ENCODE data around the gene RTKN. TPM values are rescaled to one million over a fixed set of nuclear protein-coding genes. Genes with fewer than 3 reads are reported as not detected.
A peak's percentile ranks its signal among the peaks of the same experiment; 100 is the strongest.

The RTKN gene
- total and polyA plus RNA-seq, 2 of the 13 experiments (the other 11 are each of a cell fraction or from before 2014, with no cell fraction given) = 159 to 166 TPM

- TF ChIP-seq TFDP1 (CRISPR knock-in tag; IDR thresholded peaks at IDR 0.05; ENCODE audit: borderline replicate concordance) (no peak; the same call in 1 of the 2 replicates), ZSCAN29 (CRISPR knock-in tag; conservative IDR thresholded peaks at IDR 0.05) (peak; percentile 96), ZNF276 (CRISPR knock-in tag; IDR thresholded peaks at IDR 0.05; ENCODE audit: low read depth) (peak; percentile 79; the same call in 1 of the 2 replicates), ZNF790 (CRISPR knock-in tag; IDR thresholded peaks at IDR 0.05; ENCODE audit: borderline replicate concordance) (peak; percentile 17; the same call in 1 of the 2 replicates), SAP130 (CRISPR knock-in tag; IDR thresholded peaks at IDR 0.05; ENCODE audit: low read depth) (peak; percentile 80), ZNF253 (CRISPR knock-in tag; IDR thresholded peaks at IDR 0.05; ENCODE audit: borderline replicate concordance) (peak; percentile 63; the same call in 1 of the 2 replicates), NPAS2 (CRISPR knock-in tag; IDR thresholded peaks at IDR 0.05; ENCODE audit: borderline replicate concordance) (no peak), MED13 (CRISPR knock-in tag; IDR thresholded peaks at IDR 0.05) (no peak), ZNF3 (CRISPR knock-in tag; IDR thresholded peaks at IDR 0.05) (no peak), PRDM4 (CRISPR knock-in tag; IDR thresholded peaks at IDR 0.05; ENCODE audit: borderline replicate concordance) (no peak), ZNF639 (CRISPR knock-in tag; conservative IDR thresholded peaks at IDR 0.05) (no peak), ZNF362 (CRISPR knock-in tag; IDR thresholded peaks at IDR 0.05; ENCODE audit: borderline replicate concordance) (no peak), ZNF263 (CRISPR knock-in tag; IDR thresholded peaks at IDR 0.05) (peak; percentile 63), ZKSCAN8 (CRISPR knock-in tag; IDR thresholded peaks at IDR 0.05; ENCODE audit: borderline replicate concordance) (peak; percentile 65; the same call in 1 of the 2 replicates), ZNF674 (CRISPR knock-in tag; IDR thresholded peaks at IDR 0.05; ENCODE audit: low read depth) (no peak), ZNF878 (CRISPR knock-in tag; IDR thresholded peaks at IDR 0.05) (peak; percentile 71; the same call in 1 of the 2 replicates), PBX3 (CRISPR knock-in tag; IDR thresholded peaks at IDR 0.05; ENCODE audit: borderline replicate concordance) (no peak)
Measured at GRCh38 chr2:74429487-74430451, 12.0 kb downstream of the RTKN start (continued).
